SIG-M5 (cell line): ENCODE measurements around the gene CTCF.

Source experiments
- DNase-seq: peaks from one replicate; lab custom pipeline; 2025; lab: John Stamatoyannopoulos, UW

The CTCF gene

GRCh38 chr16:67665598-67665997 is 103.3 kb downstream of the CTCF start:
- DNase-seq = no peak

DNA sequence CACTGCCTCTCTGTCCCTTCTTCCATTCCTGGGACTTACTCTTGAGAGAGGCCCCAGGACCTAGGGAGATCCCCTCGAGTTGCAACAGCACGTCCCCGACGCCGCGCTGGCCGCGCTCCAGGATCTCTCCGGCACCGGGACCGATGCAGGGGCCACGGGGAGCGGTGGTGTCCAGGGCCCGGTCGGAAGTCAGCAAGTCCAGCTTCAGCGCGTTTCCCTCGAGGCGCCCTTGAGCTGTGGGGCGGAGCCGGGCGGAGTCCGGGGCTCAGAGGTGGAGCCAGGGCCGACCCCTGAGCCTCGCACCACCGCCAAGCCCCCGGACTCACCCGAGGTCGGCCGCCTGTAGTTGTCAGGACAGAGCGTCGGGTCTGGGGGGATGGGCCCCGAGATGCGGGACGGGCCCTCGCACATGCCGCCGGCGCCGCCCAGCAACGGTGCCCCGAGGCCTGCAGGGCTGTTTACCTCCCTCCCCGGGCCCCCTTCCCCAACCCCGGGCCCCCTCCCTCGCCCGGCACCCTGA is 103.8 kb downstream of the CTCF start:
- DNase-seq = no peak

DNA sequence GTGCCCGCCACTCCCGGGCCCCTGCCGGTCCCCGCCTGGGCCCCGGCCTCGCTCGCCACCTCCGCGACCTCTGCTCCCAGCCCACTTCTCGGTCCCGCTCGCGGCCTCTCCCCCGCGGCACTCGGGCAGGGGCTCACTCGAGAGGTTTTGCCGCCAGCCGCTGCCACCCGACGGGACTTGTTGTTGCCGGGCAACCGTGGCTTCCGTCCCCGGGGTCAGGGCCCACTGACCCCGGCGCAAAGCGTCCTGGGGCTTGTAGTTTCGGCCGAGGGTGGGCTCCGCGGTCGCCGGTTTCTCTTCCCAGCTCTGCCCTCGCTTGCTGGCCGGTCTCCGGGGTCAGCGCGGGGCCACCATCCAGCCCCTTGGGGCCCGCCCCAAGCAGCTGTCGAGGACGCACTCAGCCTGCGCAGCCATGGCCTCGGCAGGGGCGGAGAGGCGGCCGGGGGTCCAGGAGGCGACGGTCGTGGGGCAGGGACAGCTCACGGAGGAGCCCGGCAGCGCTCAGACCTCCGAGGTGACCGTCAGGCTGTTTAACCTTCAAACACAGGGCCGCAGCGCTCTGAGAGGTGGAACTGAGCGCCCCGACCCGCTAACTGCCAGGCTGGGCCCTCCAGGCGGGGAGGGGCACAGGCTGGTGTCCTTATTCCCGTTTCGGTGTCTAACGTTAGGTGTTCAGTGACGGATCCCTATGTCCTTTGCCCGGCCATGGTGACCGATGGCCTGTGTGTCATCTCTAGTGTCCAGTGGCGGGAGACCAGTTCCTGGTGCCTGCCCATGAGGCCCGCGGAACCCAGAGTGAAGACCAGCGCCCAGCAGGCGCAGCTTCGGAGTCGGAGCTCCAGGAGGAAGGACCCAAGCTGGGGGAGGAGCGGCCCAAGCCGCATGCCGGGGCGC is 104.5 kb downstream of the CTCF start, which contains the start of the genes C16orf86 and ENKD1:
Gene C16orf86 (plus strand): TSS at position 256 of the 894 bp plus-strand sequence. CDS start 157 bp downstream, at position 413.
Gene ENKD1 (minus strand): TSS at position 192 of the 894 bp plus-strand sequence. CDS start 308 bp downstream, outside the sequence.
- DNase-seq = no peak

DNA sequence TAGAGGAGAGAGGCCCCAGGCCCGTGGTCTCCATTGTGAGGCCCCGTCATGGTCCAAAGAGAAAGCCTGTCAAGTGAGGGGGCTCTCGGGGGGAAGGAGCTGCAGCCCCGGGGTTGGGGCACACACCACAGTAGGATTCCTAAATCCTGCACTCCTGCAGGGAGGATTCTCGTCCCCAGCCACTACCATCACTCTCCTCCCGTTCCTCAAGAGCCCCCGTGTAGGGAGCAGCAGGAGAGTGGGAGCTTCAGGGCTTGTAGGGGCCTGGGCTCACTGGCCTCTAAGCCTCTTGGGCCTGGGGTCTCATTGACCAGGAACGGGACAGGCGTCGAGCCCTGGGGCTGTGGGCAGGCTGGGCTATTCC is 105.1 kb downstream of the CTCF start:
- no peak for DNase-seq

- DNase-seq = peak; percentile 81
These were observed 105.6 kb downstream of the CTCF start for GRCh38 chr16:67667817-67668494.

DNA sequence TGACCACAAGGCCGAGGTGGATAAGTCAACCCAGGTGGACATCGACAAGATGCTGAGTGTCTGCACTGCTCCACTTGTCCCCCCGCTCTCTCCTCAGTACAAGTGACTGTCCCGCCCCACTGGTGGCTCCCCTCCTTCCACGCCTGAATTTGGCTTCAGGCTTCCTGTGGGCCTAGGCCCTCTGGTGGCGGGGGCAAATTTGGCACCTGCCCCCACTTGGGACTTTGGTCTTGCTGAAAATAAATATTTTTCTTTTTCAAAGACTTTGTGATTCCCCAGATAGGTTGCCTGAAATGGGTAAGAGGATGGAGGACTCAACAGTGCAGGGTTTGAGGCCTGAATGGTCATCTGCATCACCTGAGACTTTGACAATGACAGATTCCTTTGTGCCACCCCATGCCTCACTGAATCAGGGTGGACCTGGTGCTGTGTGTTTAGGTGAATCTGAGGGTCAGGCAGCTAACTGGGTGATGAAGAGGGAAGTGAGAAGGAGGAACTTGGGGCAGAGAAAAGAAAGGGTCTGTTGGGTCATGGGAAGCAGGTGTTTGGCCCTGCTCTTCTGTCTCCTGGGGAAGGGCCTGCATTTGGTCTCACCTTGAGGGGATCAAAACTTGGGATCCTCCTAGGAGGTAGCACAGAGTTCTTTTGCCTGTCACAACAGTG is 106.3 kb downstream of the CTCF start:
- DNase-seq = no peak

DNA sequence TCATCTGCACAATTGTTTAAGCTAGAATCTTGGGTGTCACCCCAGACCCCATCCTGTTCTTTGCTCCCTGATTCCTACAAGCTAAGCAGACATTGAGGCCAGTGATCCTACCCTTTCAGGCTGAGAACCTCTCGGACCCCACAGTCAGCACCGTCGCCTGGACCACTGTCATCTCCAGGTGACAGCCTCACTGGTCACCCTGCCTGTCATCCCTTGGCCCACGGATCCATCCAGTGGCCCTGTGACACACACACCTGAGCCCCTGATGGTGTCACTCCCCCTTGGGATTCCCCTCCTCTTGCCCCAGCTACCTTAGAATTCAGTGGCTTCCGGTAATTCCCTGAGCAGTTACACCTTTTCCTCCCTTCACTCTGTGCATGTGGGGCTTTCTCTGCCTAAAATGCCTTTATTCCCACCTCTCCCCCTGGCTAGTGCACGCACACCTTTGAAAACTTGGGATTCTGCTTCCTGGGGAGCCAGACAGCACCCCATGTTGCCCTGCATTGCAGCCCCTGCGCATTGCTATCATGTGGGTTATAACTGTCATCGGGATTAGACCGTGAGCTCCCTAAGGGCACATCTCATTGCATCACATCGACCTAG is 107.3 kb downstream of the CTCF start:
- no peak for DNase-seq

DNA sequence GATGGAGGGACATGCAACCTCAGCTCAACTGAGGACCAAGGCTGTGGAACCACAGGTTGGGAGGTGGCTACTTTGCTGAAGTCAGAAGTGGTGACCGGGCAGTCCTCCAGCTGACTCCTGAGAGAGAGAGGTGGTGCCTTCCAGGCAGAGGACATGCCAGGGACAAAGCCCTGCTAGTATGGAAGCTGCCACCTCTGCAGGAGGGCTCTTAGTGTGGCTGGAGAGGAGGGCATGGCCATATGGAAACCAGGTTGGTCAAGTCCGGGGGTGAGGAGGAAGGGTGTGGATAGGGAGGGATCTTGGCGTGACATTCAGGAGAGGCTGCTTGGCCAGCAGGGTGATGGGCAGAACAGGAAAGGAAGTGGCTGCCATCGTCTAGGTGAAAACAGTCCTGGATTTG is 110.0 kb downstream of the CTCF start:
- no peak for DNase-seq

DNA sequence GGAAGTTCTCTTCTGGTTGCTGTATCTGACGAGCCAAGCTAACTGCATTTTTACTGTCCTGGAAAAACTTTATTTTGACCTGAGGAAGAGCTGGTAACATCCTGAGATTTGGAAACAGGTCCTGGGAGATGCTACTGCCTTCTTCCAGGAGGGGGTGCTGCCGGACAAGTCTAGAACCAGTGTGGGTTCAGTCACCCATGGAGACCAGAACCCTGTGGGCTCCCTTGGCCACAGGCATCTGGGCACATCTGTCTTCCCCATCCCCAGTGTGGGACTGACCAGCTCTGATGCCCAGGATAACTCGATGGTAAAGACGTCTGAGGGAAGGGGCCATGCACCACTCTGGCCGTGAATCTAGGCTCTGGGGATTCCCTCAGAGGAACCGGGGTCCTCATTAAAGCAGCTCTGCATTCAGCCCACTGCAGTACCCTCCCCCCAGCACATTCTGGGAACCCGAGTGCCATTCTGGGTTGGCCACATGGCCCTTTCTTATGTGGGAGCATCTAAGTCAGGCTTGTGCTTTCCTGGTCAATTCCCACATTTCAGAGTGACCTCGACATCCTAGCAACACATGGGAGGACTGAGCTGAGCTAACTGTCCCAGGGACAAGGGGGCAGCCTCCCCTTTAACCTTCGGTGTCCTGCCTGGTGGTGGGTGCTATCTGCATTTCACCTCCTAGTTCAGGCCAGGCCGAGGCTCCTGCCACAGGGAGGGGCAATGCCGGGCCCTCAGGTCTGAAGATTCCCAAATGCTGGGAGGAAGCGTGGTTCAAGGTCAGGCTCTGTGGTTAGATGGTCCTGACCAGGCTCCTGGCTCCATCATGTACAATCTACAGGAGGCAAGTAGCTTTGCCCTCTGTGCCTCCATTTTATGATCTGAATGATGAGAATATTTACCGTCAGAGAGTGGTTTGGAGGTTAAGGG is 110.7 kb downstream of the CTCF start:
- DNase-seq = no peak

DNA sequence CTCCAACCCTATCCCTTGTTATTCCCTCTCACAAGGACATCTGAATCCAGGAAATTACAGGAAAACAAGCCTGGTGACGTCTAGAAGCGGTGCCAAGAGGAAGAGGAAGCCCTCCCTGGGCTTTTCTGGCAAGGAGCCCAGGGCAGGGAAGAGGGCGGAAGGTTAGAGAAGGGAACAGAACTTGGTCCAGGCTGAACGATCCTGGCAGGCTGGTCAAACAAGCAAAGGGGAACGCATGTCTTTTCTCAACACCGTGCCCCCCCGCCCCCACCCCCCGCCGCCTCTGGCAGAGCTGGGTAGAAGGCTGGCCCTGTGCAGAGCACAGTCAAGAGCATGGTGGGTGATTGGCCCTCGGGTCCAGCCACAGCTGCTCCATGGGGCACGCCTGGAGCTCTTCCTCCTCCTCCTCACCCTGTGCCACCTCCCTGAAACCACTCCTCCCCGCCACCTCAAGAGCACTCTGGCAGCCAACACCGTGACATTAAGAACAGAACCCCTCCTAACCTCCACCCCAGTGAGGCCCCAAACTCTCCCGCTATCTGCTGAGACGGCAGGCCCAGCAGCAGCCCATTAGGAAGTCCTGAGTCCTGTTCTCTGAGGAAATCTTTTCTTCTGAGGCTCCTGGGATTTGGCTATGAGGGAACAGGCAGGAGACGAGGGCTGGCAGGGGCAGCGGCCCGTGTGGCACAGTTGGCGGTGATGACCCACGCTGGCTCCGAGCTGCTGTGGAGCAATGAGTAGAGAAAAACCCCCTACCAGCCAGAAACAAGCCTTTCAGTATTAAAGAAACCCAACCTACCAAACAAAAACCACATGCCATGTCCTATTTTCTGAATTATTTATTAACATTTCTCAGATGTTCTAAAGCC is 111.6 kb downstream of the CTCF start:
- DNase-seq = no peak

- DNase-seq = no peak
These were observed 112.7 kb downstream of the CTCF start for GRCh38 chr16:67674851-67675578.

DNA sequence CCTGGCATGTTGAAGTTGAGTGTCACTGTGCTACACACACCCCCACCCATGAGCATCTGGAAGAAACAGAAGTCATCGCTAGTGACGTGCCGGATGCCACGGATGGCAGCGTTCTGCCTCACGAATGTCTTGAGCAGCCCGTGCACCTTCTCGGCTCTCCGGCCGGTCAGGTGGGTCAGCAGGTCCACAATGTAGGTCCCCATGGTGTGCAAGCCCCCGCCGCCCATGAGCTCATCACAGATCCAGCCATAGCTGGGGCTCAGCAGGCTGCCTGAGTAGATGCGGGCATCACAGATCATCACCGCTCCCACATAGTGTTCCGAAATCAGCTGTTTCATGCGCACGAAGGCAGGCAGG is 113.2 kb downstream of the CTCF start:
- no peak for DNase-seq

- no peak for DNase-seq
These were observed 113.7 kb downstream of the CTCF start for GRCh38 chr16:67675999-67676398.

DNA sequence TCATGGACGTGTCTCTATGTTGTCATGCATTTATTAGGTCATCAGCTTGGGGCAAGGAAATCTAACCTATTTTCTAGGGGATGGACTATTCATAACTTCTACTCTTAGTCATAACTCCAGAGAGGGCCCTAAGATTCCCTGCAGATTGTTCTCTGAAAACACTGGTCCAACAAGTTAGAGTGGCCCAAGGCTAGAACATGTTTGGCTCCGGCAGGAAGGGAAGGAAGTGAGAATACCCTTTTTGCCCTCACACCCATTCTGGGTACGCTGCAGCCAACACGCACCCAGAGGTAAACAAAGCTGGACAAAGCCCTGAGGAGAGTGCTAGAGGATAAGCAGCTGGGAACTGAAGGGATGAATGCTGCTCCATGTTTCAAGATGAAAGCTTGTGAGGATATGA is 114.2 kb downstream of the CTCF start:
- DNase-seq = no peak

- DNase-seq = no peak
These were observed 114.6 kb downstream of the CTCF start for GRCh38 chr16:67676939-67677338.

- DNase-seq = no peak
These were observed 115.4 kb downstream of the CTCF start for GRCh38 chr16:67677712-67678111.

- no peak for DNase-seq
These were observed 116.2 kb downstream of the CTCF start for GRCh38 chr16:67678354-67679023.
